GM12872 (cell line): ENCODE data around the gene KLHDC8B.

Experiments
- TF ChIP-seq, protein P1 (sequence below): IDR thresholded peaks from 3 replicates; pipeline ENCODE4 v1.5.1; 2011; ENCODE audit warnings: low read depth, mild to moderate bottlenecking, low read length, moderate library complexity; ENCODE audit not compliant: insufficient read depth

KLHDC8B gene

DNA sequence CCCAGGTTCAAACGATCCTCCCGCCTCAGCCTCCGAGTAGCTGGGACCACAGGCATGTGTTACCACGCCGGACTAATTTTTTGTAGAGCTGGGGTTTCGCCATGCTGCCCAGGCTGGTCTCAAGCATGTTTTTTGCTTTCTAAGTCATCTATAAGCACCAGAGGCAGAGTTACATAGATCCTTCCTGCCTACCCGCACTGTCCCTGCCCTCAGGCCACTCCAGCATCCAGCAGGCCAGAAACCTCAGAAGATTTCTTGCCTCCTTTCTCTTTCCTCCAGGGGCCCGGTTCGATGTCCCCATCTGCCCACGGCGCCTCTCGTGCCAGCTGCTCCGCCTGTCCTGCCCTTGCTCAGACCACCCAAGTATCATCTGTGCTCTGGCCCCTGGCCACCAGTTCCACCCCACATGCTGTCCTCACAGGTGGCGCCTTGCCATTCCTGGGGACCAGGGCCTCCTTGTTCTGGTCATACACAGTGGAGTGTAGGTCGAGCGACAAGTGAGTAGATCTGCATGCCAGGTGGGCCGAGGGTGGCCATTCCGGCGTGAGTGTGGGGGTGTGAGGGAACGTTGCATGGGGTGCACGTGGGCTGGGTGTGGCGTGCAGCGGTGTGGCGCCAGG, 27.3 kb downstream of the KLHDC8B start:
- TF ChIP-seq, protein P1, sequence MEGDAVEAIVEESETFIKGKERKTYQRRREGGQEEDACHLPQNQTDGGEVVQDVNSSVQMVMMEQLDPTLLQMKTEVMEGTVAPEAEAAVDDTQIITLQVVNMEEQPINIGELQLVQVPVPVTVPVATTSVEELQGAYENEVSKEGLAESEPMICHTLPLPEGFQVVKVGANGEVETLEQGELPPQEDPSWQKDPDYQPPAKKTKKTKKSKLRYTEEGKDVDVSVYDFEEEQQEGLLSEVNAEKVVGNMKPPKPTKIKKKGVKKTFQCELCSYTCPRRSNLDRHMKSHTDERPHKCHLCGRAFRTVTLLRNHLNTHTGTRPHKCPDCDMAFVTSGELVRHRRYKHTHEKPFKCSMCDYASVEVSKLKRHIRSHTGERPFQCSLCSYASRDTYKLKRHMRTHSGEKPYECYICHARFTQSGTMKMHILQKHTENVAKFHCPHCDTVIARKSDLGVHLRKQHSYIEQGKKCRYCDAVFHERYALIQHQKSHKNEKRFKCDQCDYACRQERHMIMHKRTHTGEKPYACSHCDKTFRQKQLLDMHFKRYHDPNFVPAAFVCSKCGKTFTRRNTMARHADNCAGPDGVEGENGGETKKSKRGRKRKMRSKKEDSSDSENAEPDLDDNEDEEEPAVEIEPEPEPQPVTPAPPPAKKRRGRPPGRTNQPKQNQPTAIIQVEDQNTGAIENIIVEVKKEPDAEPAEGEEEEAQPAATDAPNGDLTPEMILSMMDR = no peak

DNA sequence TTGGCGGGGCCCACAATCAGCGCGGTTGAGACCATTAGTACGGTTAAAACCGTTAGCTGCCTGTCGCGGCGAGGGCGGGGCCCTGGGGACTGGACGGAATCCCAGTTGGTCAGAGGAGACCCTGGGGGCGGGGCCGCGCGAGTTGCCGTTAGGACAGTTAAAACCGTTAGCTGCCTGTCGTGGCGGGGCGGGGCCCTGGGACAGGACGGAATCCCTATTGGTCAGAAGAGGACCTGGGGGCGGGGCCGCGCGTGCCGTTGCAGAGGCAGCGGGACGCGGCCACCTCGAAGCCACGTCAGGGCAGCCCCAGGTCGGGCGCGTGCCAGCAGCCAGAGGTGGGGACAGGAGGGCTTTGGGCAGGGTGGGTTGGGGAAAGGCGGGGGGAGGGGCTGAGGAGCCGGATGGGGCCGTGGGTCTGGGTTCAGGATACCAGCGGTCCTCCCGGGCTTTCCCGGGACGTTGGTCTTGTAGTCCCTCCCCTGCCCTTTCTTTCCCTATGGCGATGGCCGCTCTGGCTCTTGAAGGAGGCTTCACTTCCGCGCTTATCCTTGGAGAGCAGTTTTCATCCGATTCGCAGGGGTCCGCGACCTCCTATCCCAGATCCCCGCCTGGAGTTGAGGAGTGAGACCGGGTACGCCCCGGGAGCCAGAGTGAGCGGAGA, 28.0 kb downstream of the KLHDC8B start:
- TF ChIP-seq, protein P1 = no peak

DNA sequence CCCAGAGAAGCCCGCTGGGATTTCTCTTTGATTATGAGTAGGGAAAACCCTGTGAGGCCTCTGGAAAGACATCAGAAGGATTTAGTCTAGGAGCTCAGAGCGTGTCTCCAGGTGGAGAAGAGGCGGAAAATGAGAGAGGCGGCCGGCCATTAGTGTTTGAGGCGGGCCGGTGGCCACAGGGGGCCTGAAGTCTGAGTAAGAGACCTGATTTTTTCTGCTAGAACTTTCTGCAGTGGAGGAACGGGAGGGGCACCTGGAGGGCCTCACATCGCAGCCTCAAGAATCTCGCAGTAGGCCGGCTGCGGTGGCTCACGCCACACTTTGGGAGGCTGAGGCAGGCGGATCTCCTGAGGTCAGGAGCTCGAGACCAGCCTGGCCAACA, 28.5 kb downstream of the KLHDC8B start:
- TF ChIP-seq, protein P1 = no peak

DNA sequence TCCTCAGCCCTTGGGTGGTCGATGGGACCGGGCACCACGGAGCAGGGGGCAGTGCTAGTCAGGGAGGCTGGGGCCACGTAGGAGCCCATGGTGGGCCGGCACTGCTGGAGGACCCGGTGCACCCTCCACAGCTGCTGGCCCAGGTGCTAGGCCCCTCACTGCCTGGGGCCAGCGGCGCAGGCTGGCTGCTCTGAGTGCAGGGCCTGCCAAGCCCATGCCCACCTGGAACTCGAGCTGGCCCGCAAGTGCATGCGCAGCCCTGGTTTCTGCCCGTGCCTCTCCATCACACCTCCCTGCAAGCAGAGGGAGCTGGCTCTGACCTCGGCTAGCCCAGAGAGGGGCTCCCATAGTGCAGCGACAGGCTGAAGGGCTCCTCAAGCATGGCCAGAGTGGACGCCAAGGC, 42.1 kb downstream of the KLHDC8B start:
- TF ChIP-seq, protein P1 = no peak

DNA sequence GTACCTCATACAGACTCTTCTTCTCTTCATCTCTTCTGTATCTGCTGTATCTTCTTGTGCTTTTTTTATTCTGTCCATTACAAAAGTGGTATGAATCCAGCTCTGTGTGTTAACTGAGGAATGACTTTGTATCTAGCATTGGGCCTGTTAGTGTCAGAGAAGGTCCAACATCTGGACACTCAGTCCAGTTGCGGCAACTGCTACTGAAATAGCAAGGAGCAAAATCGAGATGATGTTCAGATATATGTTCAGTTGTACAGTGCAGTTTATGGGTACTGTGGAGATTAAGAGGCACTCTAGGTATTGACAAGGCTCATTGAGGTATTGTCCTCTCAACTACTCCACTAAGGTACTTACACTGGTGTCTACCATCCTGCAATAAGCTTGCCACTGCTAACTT, 42.6 kb downstream of the KLHDC8B start:
- TF ChIP-seq, protein P1 = no peak

DNA sequence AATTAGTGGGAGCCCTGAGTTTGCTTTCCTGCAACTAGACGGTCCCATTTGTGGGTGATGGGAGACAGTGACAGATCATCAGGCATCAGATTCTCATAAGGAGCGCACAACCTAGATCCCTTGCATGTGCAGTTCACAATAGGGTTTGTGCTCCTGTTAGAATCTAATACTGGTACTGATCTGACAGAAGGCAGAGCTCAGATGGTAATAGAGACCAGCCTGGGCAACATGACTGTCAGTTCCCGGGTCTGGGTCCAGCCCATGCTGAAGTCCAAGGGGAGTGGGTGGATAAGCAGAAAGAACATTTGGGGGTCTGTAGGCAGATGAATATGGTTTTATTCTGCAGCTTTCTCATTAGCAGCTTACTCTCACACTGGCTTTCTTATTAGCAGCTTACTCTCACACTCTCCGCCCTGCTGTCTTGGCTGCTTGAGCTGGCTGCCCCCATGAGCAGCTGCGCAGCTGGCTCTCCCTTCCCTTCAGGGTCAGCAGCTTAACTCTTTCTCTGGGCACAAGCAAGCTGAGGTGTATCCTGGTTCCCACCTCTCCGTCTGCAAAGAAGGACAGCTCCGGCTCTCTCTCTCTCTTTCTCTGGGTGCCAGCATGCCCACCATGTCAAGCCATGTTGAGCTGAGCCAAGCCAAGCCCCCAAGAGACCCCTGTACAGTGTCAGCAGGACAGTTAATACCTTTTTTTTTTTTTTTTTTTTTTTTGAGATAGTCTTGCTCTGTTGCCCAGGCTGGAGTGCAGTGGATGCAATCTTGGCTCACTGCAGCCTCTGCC, 46.5 kb downstream of the KLHDC8B start:
- TF ChIP-seq, protein P1 = no peak

DNA sequence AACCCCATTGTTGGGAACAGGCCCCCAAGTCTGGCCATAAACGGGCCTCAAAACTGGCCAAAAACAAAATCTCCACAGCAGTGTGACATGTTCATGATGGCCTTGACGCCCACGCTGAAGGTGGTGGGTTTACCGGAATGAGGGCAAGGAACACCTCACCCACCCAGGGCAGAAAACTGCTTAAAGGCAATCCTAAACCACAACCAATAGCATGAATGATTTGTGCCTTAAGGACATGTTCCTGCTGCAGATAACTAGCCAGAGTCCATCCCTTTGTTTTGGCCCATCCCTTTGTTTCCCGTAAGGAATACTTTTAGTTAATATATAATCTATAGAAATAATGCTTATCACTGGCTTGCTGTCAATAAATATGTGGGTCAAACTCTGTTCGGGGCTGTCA, 47.7 kb downstream of the KLHDC8B start:
- TF ChIP-seq, protein P1 = no peak
